GM21717 (cell line): ENCODE measurements around the gene NUDT2.
A peak's percentile ranks its signal among the peaks of the same experiment; 100 is the strongest.
"Not testable (repeated sequence)": the region's sequence is repeated elsewhere in the genome, so short reads cannot be mapped to it uniquely, and the experiment has no call there.

Experiments used
- ATAC-seq: cut with Tn5 transposase; IDR thresholded peaks from one replicate; pipeline ENCODE4 v1.9.1; 2021; ENCODE audit warnings: mild to moderate bottlenecking, moderate library complexity; ENCODE audit not compliant: unreplicated experiment

NUDT2 gene

DNA sequence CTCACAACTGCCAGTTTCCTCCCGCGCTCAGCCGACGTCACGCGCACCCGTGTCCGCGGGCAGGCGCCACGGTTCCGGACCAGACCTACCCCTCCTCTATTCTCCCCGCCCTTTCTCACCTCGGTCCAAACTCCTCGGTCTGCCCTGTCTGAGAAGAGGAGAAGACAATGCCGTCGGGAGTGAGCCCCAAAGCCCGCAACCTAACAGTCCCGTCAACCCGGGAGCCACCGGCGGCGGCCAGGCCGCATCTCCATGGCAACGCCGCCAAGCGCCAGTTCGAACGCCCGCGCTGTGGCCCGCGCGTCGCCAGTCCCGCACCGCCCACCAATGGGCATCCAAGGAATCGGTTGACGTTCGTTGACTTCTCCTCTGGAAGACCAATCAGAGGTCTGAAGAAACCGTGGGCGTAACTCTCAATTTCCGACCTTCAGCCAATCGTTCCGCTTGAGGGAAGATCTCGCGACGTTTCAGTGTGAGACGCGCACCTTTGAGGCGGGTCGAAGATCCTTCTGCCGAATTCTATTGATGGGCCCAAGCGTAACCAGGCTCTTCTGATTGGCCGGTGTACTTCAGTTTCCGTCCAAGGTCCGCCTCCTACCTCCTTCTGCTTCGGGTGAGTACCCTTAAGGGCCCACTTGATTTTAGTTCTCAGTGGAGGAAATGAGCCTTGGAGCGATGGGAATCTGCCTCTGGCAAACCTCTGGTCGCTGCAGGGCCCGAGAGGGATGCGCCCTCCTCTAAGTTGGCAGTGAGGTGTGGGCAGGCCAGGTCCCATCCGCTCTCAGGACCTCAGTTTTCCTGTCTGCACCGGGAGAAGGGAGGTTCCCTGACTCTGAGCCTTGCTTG is at the start of gene NUDT2, which contains the start of gene KIF24:
Gene NUDT2, plus strand, starts transcription at position 583 of the 846 bp plus-strand sequence. CDS start 9,471 bp downstream, outside the sequence.
Gene KIF24, minus strand, starts transcription at position 282 of the 846 bp plus-strand sequence. CDS start 17,922 bp downstream, outside the sequence.
- peak; percentile 91 for ATAC-seq

DNA sequence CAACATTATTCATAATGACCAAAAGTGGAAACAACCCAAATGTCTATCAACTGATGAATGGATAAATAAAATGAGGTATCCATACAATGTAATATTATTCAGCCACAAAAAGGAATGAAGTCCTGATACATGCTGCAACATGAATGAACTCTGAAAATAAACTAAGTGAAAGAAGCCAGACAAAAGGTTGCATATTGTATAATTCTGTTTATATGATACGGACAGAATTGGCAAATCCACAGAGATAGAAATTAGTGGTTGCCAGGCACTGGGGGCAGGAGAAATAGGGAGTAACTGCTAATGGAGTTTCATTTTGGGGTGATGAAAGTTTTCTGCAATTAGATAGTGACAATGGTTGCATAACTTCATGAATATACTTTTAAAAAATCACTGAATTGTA is 47.3 kb upstream of the NUDT2 start:
- ATAC-seq: no peak

DNA sequence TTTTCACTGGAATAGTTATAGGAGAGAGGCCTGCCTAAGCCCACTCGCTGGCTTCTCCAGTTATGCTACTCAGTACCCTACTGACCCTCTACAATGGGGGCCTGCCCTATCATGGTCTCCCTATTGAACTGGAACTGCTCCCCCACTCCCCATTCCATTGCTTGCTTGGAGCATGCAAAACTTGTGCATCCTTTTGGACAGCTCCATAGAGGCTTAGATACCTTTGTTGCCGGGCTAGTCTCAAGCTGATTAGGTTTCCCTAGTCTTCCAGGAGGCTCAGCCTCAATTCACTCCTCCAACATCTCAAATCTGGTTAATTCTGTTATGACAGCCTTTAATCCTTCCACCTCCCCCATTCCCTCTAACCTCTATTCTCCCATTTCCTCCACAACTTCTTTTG is 40.2 kb upstream of the NUDT2 start:
- ATAC-seq: no peak

DNA sequence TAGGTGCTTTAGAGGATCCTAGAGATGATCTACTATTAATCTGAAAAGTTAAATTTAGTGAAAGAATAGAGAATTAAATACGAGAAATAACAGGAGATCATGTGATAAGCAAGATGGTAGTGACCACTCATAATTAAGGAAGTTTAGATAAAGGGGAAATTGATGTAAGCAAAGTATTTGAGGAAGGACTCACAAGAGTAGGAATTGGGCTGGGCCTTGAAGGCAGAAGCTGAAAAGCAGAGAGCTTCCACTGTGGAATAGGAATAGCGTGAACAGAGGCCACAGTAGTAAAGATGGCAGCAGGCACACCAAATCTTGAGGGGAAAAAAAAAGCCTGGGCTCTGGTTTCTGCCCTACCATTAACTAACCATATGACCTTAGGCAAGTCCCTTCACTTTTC is 38.3 kb upstream of the NUDT2 start:
- ATAC-seq: no peak

DNA sequence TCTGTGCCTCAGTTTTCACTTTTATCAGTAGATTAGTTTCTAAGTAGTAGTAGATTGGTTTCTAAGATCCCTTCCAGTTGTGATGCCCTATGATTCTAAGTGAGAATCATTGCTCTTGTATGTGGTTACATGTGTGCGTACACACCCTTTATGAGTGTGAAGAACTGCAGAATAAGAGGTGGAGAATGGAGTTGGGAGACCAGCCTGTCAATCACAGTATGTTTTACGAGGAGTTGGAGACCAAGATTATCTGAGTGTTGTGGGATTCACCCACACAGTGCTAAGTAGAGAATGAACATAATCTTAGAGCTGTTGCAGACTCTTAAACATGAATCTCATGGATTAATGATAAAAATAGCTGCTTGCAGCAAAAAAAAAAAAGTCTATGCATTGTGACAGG is 37.9 kb upstream of the NUDT2 start:
- ATAC-seq: no peak

DNA sequence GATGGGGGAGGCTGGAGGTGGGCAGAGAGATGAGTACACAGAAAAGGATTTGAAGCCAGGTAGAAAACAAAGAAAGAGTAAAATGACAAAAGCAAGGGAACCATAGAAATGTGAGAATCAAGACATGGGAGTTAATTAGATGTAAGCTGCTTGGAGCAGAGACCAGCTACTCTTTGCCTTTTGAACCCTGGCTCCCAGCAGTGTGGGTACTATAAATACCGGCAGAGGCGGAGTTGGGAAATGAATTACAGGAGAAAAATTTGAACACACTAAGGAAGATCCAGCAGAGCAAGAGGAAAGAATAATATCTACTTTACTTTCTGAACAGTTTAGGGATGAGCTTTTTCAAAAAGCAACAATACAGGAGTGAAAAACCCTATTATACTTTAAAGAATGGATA is 36.8 kb upstream of the NUDT2 start:
- no peak for ATAC-seq

DNA sequence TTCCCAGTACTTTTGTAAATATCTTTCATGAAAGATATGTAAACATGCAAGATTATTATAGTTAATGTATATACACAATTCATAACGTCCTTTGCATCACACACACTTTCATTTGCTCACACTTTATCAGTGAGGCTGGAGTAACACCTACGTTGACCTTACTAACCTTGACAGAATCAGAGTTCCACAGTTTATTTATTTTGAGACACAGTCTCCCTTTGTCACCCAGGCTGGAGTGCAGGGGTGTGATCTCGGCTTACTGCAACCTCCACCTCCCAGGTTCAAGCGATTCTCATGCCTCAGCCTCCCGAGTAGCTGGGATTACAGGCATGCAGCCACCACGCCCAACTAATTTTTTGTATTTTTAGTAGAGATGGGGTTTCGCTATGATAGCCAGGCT is 28.3 kb upstream of the NUDT2 start:
- ATAC-seq: not testable (repeated sequence)

DNA sequence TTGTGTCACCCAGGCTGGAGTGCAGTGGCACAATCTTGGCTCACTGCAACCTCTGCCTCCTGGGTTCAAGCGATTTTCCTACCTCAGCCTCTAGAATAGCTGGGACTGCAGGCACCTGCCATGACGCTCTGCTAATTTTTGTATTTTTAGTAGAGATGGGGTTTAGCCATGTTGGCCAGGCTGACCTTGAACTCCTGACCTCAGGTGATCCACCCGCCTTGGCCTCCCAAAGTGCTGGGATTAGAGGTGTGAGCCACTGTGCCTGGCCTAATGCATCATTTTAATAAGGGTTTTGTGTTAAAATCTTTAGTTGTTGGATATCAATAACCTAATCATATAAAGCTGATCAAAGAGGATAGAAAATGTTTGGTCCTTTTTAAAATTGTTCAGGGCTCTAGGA is 21.1 kb upstream of the NUDT2 start:
- ATAC-seq: not testable (repeated sequence)

DNA sequence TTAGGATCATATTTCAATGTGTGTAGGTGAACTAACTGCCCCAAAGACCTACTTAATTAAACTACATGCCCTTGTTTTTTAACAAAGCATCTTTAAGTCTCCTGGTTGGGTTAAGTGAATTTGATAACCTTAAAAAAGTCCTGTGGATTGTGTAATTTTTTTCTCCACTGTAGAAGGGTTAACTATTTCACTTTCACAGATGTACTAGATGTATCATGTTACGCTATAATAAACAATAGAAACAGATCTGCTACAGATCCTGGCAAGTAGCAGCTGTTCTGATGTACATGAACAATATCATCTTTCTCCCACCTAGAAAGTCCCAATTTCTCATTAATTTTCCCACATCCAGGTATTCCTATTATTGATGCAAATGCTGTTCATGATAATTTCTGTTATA is 19.2 kb upstream of the NUDT2 start:
- ATAC-seq: no peak

DNA sequence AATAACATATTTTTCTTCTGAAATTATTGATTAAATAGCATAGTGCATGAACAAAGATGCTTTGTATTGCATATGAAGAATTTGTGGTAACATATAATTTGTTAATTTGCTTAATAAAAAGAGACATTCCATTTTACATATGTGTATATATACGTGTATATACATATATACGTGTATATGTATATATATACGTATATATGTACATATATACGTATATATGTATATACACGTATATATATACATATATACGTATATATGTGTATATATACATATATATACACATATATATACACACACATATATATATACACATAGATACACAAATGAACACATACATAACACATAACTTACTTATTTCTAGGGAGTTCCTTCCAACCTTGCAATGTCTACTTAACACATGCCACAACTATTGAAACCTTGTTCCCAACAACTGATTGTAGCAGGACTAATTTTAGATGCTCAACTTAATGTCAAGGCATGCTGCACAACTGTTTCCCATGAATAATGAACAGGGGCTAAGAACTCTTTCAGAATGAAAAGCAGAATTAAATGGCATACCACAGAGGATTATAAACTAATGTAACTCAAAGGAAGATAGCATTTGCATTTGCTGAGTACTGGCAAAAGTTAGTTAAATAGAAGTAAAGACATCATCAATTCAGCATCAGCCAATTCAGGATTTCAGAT is 17.7 kb upstream of the NUDT2 start:
- ATAC-seq: no peak

DNA sequence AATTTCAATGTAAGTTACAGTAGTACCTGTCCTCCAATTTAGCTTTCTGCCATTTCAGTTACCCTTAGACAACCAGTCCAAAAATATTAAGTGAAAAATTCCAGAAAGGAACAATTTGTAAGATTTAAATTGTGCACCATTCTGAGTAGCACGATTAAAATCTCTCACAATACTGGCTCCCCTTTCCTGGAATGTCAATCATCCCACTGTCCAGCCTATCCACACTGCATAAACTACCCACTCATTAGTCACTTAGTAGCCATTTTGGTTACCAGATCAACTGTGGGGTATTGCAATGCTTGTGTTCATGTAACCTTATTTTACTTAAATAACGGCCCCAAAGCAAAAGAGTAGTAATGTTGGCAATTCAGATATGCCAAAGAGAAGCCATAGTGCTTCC is 11.9 kb upstream of the NUDT2 start:
- no peak for ATAC-seq

DNA sequence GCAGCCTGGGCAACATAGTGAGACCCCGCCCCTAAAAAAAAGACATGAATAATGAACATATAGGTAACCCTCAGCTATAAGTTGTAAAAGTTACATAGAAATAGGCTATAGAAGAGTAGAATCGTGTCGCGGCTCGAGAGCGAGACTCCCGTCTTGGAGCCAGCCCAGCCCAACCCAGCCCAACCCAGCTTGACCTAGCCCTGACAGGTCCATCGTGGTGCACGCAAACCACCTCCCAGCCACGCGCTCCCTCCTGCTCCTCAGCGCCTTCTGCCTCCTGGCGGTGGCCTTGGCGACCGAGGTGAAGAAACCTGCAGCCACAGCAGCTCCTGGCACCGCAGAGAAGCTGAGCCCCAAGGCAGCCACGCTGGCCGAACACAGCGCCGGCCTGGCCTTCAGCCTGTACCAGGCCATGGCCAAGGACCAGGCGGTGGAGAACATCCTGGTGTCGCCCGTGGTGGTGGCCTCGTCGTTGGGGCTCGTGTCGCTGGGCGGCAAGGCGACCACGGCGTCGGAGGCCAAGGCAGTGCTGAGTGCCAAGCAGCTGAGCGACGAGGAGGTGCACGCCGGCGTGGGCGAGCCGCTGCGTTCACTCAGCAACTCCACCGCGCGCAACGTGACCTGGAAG is 11.1 kb upstream of the NUDT2 start:
- ATAC-seq: no peak

DNA sequence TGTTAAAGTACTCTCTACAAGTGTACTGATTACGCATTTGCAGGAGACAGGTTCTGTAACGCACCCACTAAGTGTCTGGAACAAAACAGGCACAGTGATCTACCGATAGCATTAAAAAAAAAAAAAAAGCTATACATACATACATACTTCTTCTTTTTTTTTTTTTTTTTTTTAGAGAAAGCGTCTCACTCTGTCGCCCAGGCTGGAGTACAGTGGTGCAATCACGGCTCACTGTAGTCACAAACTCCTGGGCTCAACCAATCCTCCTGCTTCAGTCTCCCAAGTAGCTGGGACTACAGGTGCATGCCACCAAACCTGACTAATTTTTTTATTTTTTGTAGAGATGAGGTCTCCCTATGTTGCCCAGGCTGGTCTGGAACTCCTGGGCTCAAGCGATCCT is 7.9 kb upstream of the NUDT2 start:
- no peak for ATAC-seq

DNA sequence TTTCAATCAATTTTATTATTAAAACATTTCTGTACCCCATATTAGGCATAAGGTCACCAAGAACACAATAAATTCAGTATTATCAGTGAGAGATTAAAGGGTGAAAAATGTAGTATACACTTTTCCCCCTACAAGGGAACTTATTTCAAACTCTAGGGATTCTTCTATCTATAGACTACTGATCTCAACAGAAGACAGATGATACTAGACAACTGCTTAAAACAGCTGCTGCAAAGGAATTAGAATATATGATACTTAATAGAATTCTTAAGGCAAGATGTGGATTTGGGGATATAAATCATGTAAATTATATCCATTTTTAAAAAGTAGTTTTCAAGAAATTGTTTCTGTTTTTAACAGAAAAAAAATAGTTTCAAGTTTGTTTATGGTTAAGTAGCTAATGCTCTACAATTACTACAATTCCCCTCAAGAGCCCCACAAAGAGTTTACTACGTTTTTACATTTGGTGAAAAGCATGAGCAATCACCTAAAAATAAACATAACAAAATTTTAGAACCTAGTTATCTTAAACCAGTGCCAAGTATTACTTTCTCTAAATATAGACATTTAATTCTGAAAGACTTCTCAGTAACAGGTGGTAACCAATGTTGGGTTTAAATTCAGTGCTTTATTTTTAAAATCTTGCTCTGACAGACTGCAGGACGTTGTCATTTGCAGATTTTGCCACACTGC is 6.3 kb upstream of the NUDT2 start:
- ATAC-seq: no peak

DNA sequence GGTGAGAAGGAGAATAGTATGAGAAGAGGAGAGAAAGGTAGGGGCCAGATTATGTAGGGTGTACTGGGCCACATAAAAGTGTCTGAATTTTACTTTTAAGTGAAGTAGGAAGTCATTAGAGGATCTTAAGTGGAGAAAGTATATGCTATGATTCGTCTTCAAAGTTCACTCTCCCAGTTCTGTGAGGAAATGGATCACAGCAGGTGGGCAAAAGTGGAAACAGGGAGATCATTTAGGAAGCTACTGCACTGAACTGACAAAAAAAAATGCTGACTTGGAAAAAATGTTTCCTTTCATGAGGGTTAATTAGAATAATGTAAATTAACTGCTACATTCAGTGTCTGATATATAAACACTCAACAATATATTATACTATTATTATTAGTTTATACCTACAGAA is 2.7 kb upstream of the NUDT2 start:
- no peak for ATAC-seq

DNA sequence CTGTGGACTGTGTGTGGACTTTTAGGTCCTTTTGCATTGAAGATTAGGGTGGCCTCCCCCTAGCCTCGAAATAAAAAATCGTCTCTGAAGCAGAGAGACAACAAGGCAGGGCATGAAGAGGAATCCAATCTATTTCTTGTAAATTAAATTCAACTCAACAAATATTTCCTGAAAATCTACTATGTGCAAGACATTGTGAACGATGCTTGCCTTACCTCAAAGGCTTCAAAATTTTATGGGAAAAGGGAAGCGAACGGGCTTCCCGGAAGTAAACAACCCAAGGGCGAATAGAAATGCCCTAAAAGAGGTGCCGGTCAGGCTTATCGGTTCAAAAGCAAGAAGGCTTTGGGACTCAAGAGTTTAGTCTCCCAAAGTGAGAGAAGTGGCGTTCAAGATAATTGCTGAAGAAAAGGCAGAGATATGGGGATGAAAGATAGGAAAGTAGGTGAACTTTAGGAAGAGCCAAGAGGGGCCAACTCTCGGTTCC is 826 bp upstream of the NUDT2 start:
- no peak for ATAC-seq

DNA sequence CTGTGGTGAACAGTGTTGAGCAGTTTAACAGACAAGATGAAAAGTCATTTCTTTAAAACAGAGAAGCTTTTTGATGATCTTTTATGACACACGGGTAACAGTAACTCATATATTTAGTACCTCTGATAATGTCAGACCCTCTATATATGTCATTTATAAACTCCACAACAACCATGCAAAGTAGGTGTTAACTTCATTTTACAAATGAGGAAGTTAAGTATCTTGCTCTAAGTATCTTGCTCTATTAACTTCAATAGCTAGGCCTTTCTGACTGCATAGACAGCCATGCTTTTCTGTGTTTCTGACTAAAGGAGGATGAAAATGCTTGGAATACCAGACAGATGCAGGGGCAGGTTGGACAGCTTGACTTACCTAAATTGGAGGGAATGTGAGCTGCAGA is 1.8 kb downstream of the NUDT2 start:
- no peak for ATAC-seq

DNA sequence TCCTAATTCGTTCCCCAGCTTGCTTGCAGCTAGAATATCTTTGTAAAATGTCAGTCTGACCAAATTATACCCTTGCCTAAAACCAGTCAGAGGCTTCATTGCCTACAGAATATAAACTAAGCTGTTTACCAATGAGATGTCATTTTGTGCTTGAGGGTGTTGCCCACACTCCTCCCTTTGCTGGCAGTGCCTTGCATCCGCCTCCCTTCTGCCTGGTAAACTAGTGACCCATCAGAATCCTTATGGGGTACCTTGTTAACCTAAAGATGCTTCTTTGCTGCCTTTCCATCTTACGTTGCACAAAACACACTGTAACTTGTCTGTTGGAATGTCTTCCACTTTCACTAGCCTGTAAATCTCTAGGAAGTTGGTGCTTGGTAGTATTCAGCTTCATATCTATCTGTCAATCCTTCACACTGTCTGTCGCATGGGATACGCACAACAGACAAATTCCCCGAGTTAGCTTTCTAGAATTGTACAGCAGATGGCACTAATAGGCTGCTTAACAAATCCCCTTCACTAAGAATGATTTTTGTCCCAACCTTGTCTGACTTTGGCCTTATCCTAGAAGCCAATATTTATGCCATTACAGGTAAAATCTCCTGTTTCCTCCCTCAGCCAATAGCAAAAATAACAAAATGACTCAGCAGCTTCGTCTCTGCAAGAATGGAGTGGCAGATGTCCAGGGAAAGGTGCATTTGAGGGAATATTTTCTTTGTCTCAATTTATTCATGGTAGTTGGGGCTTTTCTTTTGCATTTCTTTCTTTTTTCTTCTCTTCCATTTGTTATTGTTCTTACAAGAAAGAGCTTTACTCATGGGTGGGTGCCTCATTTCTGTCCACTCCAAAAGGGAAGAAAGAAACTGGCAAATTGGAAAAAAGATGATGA is 3.0 kb downstream of the NUDT2 start:
- ATAC-seq: no peak

DNA sequence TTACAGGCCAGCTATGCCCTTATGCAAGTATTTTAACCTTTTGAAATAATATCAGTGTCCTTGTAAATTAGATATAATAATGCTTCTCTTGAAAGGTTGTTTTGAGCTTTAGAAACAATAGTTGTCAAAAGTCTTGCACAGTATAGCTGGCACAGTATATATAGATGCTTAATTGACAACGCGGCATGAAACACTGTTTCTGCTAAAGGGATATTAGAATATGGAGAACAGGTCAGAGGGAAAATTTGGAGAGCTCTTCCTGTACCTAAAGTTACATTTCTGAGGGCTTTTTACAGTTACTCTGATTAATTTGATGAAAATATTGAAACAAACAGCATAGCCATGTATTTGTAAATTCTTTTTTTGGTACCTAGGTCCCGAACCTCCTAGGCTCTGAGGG is 4.5 kb downstream of the NUDT2 start:
- no peak for ATAC-seq

DNA sequence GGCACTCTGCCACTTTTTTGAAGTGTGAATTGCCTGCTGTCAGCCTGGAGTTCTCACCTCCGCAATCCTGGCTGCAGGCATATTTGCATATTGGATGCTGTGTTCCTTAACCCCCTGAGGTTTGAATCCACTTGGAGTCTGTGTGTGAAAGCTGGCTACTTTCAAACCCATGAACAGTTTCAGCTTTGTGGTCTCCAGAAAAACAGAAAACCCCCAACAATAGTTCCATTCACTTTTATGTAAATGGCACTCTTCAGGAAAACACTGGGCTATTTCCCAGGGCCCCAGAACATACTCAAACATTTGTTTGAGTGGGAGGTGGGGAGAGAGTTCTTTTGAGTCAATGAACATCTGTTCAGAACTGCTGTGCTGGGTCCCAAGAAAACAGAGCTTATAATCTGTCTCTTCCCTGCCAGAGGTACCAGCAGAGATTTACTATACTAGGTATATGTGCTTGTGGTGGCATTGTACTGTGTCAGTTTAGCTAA is 5.0 kb downstream of the NUDT2 start:
- no peak for ATAC-seq
